ENCODE measurements around the gene S100A2.

- TF ChIP-seq, protein P1, sequence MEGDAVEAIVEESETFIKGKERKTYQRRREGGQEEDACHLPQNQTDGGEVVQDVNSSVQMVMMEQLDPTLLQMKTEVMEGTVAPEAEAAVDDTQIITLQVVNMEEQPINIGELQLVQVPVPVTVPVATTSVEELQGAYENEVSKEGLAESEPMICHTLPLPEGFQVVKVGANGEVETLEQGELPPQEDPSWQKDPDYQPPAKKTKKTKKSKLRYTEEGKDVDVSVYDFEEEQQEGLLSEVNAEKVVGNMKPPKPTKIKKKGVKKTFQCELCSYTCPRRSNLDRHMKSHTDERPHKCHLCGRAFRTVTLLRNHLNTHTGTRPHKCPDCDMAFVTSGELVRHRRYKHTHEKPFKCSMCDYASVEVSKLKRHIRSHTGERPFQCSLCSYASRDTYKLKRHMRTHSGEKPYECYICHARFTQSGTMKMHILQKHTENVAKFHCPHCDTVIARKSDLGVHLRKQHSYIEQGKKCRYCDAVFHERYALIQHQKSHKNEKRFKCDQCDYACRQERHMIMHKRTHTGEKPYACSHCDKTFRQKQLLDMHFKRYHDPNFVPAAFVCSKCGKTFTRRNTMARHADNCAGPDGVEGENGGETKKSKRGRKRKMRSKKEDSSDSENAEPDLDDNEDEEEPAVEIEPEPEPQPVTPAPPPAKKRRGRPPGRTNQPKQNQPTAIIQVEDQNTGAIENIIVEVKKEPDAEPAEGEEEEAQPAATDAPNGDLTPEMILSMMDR (IDR thresholded peaks at IDR 0.05) = no peak
- TF ChIP-seq ZFX (IDR thresholded peaks at IDR 0.05; ENCODE audit: borderline replicate concordance) = no peak
Observed at GRCh38 chr1:153610334-153610733, 44.7 kb upstream of the S100A2 start.
